ENCODE results near the gene MGME1. TPM values are rescaled to one million over a fixed set of nuclear protein-coding genes. Genes with fewer than 3 reads are reported as not detected.

MGME1 gene
- total and polyA plus RNA-seq, 2 of the 13 experiments (the other 11 are each of a cell fraction or from before 2014, with no cell fraction given), result 36.7 to 66.6 TPM

DNA sequence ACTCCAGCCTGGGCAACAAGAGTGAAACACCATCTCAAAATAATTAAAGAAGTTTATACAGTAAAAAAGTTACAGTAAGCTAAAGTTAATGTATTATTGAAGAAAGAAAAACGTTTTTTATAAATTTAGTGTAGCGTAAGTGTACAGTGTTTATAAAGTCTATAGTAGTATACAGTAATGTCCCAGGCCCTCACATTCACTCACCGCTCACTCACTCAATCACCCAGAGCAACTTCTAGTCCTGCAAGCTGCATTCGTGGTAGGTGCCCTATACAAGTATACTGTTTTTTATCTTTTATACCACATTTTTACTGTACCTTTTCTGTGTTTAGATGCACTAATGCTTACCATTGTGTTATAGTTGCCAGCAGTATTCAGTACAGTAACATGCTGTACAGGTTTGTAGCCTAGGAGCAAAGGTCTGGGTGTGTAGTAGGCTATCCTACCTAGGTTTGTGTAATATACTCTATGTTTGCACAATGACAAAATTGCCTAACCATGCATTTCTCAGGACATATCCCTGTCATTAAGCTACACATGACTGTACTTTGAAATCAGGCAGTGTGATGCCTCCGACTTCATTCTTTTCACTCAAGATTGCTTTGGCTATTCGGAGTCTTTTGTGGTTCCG, 16.7 kb downstream of the MGME1 start (continued):
- TF ChIP-seq GFI1 (CRISPR knock-in tag; IDR thresholded peaks at IDR 0.05; ENCODE audit: borderline replicate concordance), result peak; percentile 72; the same call in 1 of the 2 replicates
- TF ChIP-seq ZNF589 (CRISPR knock-in tag; conservative IDR thresholded peaks at IDR 0.05), result no peak
- TF ChIP-seq, protein P1, sequence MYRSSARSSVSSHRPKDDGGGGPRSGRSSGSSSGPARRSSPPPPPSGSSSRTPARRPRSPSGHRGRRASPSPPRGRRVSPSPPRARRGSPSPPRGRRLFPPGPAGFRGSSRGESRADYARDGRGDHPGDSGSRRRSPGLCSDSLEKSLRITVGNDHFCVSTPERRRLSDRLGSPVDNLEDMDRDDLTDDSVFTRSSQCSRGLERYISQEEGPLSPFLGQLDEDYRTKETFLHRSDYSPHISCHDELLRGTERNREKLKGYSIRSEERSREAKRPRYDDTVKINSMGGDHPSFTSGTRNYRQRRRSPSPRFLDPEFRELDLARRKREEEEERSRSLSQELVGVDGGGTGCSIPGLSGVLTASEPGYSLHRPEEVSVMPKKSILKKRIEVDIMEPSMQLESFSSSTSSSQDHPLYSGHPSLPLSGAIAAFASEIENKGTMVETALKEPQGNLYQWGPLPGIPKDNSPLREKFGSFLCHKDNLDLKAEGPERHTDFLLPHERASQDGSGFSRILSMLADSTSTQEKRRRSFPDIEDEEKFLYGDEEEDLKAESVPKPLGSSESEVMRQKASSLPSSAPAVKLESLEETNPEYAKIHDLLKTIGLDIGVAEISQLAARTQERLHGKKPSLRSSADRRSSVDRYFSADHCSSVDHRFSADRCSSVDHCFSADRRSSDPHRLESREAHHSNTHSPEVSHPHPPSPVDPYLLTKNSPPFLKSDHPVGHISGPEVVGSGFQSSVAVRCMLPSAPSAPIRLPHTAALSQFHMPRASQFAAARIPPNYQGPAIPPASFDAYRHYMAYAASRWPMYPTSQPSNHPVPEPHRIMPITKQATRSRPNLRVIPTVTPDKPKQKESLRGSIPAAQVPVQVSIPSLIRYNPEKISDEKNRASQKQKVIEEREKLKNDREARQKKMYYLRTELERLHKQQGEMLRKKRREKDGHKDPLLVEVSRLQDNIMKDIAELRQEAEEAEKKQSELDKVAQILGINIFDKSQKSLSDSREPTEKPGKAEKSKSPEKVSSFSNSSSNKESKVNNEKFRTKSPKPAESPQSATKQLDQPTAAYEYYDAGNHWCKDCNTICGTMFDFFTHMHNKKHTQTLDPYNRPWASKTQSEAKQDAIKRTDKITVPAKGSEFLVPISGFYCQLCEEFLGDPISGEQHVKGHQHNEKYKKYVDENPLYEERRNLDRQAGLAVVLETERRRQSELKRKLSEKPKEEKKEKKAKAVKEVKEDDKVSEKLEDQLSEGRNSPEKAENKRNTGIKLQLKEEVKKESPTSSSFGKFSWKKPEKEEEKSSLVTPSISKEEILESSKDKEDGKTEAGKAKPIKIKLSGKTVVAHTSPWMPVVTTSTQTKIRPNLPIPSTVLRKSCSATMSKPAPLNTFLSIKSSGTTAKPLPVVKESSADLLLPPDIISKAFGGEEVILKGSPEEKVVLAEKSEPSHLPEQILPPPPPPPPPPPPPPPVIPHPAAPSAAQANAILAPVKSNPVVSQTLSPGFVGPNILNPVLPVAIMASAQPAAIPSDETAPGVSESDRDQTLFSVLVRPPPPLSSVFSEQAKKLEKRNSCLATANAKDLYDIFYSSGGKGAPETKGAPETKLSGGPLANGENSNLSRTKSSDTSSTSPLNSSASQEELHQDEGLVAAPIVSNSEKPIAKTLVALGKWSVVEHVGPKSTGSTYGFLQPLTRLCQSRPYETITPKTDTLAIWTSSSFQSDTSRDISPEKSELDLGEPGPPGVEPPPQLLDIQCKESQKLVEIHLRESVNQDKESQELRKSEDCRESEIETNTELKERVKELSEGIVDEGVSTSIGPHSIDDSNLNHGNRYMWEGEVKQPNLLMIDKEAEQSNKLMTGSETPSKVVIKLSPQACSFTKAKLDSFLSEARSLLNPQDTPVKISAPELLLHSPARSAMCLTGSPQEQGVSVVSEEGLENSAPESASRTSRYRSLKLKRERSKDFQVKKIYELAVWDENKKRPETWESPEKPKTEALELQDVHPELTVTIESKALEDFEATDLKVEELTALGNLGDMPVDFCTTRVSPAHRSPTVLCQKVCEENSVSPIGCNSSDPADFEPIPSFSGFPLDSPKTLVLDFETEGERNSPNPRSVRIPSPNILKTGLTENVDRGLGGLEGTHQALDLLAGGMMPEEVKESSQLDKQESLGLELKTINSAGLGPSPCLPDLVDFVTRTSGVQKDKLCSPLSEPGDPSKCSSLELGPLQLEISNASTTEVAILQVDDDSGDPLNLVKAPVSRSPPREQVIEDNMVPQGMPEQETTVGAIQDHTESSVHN (CRISPR knock-in tag; IDR thresholded peaks at IDR 0.05), result no peak
- no peak for TF ChIP-seq BORCS8-MEF2B (CRISPR knock-in tag; IDR thresholded peaks at IDR 0.05)
- peak; percentile 88 for TF ChIP-seq ZKSCAN1 (IDR thresholded peaks at IDR 0.05; ENCODE audit: low read length)
- peak; percentile 89 for TF ChIP-seq HMG20B (CRISPR knock-in tag; conservative IDR thresholded peaks at IDR 0.05)
- TF ChIP-seq CREB1 (IDR thresholded peaks at IDR 0.05), result peak; percentile 73
- peak; percentile 73 for TF ChIP-seq CREB1 (CRISPR knock-in tag; IDR thresholded peaks at IDR 0.05)
- TF ChIP-seq ZNF614 (CRISPR knock-in tag; IDR thresholded peaks at IDR 0.05; ENCODE audit: borderline replicate concordance), result peak; percentile 99
- TF ChIP-seq, protein P2, sequence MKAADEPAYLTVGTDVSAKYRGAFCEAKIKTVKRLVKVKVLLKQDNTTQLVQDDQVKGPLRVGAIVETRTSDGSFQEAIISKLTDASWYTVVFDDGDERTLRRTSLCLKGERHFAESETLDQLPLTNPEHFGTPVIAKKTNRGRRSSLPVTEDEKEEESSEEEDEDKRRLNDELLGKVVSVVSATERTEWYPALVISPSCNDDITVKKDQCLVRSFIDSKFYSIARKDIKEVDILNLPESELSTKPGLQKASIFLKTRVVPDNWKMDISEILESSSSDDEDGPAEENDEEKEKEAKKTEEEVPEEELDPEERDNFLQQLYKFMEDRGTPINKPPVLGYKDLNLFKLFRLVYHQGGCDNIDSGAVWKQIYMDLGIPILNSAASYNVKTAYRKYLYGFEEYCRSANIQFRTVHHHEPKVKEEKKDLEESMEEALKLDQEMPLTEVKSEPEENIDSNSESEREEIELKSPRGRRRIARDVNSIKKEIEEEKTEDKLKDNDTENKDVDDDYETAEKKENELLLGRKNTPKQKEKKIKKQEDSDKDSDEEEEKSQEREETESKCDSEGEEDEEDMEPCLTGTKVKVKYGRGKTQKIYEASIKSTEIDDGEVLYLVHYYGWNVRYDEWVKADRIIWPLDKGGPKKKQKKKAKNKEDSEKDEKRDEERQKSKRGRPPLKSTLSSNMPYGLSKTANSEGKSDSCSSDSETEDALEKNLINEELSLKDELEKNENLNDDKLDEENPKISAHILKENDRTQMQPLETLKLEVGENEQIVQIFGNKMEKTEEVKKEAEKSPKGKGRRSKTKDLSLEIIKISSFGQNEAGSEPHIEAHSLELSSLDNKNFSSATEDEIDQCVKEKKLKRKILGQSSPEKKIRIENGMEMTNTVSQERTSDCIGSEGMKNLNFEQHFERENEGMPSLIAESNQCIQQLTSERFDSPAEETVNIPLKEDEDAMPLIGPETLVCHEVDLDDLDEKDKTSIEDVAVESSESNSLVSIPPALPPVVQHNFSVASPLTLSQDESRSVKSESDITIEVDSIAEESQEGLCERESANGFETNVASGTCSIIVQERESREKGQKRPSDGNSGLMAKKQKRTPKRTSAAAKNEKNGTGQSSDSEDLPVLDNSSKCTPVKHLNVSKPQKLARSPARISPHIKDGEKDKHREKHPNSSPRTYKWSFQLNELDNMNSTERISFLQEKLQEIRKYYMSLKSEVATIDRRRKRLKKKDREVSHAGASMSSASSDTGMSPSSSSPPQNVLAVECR (CRISPR knock-in tag; IDR thresholded peaks at IDR 0.05; ENCODE audit: borderline replicate concordance), result peak; percentile 71; the same call in 1 of the 2 replicates
- TF ChIP-seq, protein P3, sequence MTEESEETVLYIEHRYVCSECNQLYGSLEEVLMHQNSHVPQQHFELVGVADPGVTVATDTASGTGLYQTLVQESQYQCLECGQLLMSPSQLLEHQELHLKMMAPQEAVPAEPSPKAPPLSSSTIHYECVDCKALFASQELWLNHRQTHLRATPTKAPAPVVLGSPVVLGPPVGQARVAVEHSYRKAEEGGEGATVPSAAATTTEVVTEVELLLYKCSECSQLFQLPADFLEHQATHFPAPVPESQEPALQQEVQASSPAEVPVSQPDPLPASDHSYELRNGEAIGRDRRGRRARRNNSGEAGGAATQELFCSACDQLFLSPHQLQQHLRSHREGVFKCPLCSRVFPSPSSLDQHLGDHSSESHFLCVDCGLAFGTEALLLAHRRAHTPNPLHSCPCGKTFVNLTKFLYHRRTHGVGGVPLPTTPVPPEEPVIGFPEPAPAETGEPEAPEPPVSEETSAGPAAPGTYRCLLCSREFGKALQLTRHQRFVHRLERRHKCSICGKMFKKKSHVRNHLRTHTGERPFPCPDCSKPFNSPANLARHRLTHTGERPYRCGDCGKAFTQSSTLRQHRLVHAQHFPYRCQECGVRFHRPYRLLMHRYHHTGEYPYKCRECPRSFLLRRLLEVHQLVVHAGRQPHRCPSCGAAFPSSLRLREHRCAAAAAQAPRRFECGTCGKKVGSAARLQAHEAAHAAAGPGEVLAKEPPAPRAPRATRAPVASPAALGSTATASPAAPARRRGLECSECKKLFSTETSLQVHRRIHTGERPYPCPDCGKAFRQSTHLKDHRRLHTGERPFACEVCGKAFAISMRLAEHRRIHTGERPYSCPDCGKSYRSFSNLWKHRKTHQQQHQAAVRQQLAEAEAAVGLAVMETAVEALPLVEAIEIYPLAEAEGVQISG (CRISPR knock-in tag; IDR thresholded peaks at IDR 0.05), result peak; percentile 66; the same call in 1 of the 2 replicates

Measured in HepG2 (cell line).